HEK293 (cell line): ENCODE measurements around the gene ZNF821.

Experiments
- BCL11B ChIP-seq: fragments of 450-650 bp; formaldehyde crosslinking; IDR thresholded peaks from 2 replicates; pipeline ENCODE4 v1.5.1; 2016; ENCODE audit warnings: low read depth, missing biosample characterization, missing genetic modification characterization
- GFI1B ChIP-seq: fragments of 450-650 bp; formaldehyde crosslinking; IDR thresholded peaks from 2 replicates; pipeline ENCODE4 v1.5.1; 2016; ENCODE audit warnings: missing biosample characterization, missing genetic modification characterization
- KLF1 ChIP-seq: fragments of 450-650 bp; formaldehyde crosslinking; IDR thresholded peaks from 2 replicates; pipeline ENCODE4 v1.5.1; 2016; ENCODE audit warnings: missing biosample characterization, missing genetic modification characterization
- MZF1 ChIP-seq: fragments of 450-650 bp; formaldehyde crosslinking; IDR thresholded peaks from 2 replicates; pipeline ENCODE4 v1.5.1; 2017; ENCODE audit warnings: missing biosample characterization, missing genetic modification characterization, borderline replicate concordance
- ZNF121 ChIP-seq: fragments of 450-650 bp; formaldehyde crosslinking; IDR thresholded peaks from 2 replicates; pipeline ENCODE4 v1.5.1; 2016; ENCODE audit warnings: missing biosample characterization, missing genetic modification characterization
- ZNF133 ChIP-seq: fragments of 450-650 bp; formaldehyde crosslinking; IDR thresholded peaks from 2 replicates; pipeline ENCODE4 v1.5.1; 2016; ENCODE audit warnings: missing biosample characterization, missing genetic modification characterization
- ZNF157 ChIP-seq: fragments of 450-650 bp; formaldehyde crosslinking; IDR thresholded peaks from 2 replicates; pipeline ENCODE4 v1.5.1; 2016; ENCODE audit warnings: missing biosample characterization, missing genetic modification characterization
- ZNF16 ChIP-seq: fragments of 450-650 bp; formaldehyde crosslinking; IDR thresholded peaks from 2 replicates; pipeline ENCODE4 v1.5.1; 2016; ENCODE audit warnings: low read depth, missing biosample characterization, missing genetic modification characterization
- ZNF2 ChIP-seq: fragments of 450-650 bp; formaldehyde crosslinking; IDR thresholded peaks from 2 replicates; pipeline ENCODE4 v1.5.1; 2016; ENCODE audit warnings: missing biosample characterization, missing genetic modification characterization
- ZNF239 ChIP-seq: fragments of 450-650 bp; formaldehyde crosslinking; IDR thresholded peaks from 2 replicates; pipeline ENCODE4 v1.5.1; 2016; ENCODE audit warnings: missing biosample characterization, missing genetic modification characterization
- ZNF433 ChIP-seq: fragments of 450-650 bp; formaldehyde crosslinking; IDR thresholded peaks from 2 replicates; pipeline ENCODE4 v1.5.1; 2016; ENCODE audit warnings: missing biosample characterization, missing genetic modification characterization, low read depth
- ZNF521 ChIP-seq: fragments of 450-650 bp; formaldehyde crosslinking; IDR thresholded peaks from 2 replicates; pipeline ENCODE4 v1.5.1; 2017; ENCODE audit warnings: missing biosample characterization, mild to moderate bottlenecking, missing genetic modification characterization
- ZNF544 ChIP-seq: fragments of 450-650 bp; formaldehyde crosslinking; IDR thresholded peaks from 2 replicates; pipeline ENCODE4 v1.5.0; 2017; ENCODE audit warnings: missing biosample characterization, missing genetic modification characterization
- ZNF610 ChIP-seq: fragments of 450-650 bp; formaldehyde crosslinking; IDR thresholded peaks from 2 replicates; pipeline ENCODE4 v1.5.1; 2016; ENCODE audit warnings: missing biosample characterization, missing genetic modification characterization, borderline replicate concordance
- ZNF654 ChIP-seq: fragments of 450-650 bp; formaldehyde crosslinking; IDR thresholded peaks from 2 replicates; pipeline ENCODE4 v1.5.1; 2016; ENCODE audit warnings: low read depth, missing biosample characterization, missing genetic modification characterization
- ZNF670 ChIP-seq: fragments of 450-650 bp; formaldehyde crosslinking; IDR thresholded peaks from 2 replicates; pipeline ENCODE4 v1.5.1; 2016; ENCODE audit warnings: missing biosample characterization, missing genetic modification characterization, low read depth
- ZNF677 ChIP-seq: fragments of 450-650 bp; IDR thresholded peaks from 2 replicates; pipeline ENCODE4 v1.5.0; 2018; ENCODE audit warnings: missing biosample characterization, mild to moderate bottlenecking, missing genetic modification characterization, moderate library complexity
- ZNF747 ChIP-seq: fragments of 450-650 bp; formaldehyde crosslinking; IDR thresholded peaks from 2 replicates; pipeline ENCODE4 v1.5.1; 2016; ENCODE audit warnings: missing biosample characterization, missing genetic modification characterization
- ZNF792 ChIP-seq: fragments of 450-650 bp; formaldehyde crosslinking; IDR thresholded peaks from 2 replicates; pipeline ENCODE4 v1.5.1; 2016; ENCODE audit warnings: missing biosample characterization, missing genetic modification characterization
- TF ChIP-seq, protein P1 (sequence below): fragments of 450-650 bp; formaldehyde crosslinking; optimal IDR thresholded peaks from 2 replicates; pipeline ENCODE3; 2016; ENCODE audit warnings: missing biosample characterization, mild to moderate bottlenecking, missing genetic modification characterization
- TF ChIP-seq, protein P2 (sequence below): fragments of 450-650 bp; formaldehyde crosslinking; IDR thresholded peaks from 2 replicates; pipeline ENCODE4 v1.5.1; 2016; ENCODE audit warnings: missing biosample characterization, missing genetic modification characterization
- TF ChIP-seq, protein P3 (sequence below): fragments of 450-650 bp; formaldehyde crosslinking; IDR thresholded peaks from 2 replicates; pipeline ENCODE4 v1.5.1; 2016; ENCODE audit warnings: missing biosample characterization, missing genetic modification characterization
- TF ChIP-seq, protein P4 (sequence below): fragments of 450-650 bp; formaldehyde crosslinking; IDR thresholded peaks from 2 replicates; pipeline ENCODE4 v1.5.1; 2016; ENCODE audit warnings: missing biosample characterization, missing genetic modification characterization

The ZNF821 gene

DNA sequence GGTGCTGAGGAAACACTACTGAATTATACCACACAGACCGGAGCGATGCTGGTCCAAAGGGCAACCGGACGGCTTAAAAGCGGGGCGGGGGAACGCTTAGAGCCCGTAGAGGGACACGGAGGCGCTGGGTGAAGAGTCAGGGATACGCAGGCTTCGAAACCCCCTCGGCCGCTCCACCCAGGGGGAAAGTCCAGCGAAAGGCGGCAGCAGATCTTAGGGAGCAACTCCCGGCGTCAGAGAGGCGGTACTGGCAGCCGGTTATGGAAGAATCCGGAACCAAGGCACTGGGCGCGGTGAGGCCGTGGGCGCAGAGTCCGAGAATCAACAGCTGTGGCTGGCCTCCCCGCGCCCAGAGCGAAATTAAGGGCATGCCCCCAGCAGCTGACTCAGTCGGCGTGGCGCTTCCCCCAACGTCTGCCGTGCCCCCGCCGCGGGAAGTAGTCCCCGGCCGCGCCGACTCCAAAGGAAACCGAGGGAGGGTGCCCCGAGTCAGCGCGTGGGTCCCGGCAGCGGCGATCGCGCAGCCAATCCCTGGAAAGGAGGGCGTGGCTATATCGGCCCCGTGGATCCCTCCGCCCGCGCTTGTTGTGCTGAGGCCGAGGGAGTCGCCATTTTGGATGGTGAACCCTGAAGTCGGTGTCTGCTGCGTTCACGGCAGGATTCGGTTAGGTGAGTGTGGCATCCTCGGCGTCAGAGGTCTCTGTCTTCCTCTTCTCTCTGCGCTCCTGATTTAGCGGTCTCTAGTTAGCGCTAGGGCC lies 11.1 kb upstream of the ZNF821 start, which contains the start of gene IST1 (continued):
- TF ChIP-seq, protein P1, sequence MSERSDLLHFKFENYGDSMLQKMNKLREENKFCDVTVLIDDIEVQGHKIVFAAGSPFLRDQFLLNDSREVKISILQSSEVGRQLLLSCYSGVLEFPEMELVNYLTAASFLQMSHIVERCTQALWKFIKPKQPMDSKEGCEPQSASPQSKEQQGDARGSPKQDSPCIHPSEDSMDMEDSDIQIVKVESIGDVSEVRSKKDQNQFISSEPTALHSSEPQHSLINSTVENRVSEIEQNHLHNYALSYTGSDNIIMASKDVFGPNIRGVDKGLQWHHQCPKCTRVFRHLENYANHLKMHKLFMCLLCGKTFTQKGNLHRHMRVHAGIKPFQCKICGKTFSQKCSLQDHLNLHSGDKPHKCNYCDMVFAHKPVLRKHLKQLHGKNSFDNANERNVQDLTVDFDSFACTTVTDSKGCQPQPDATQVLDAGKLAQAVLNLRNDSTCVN (tag by site-specific recombination), result peak; percentile 85
- TF ChIP-seq KLF1 (tag by site-specific recombination) (peak; percentile 77; the same call in 1 of the 2 replicates), MZF1 (tag by site-specific recombination) (0 out of 2 replicates have a peak, but pooled peaks have one; percentile 57), ZNF677 (tag by site-specific recombination) (no peak; the same call in 1 of the 2 replicates), ZNF654 (no peak), ZNF433 (tag by site-specific recombination) (no peak), BCL11B (peak; percentile 81), ZNF121 (tag by site-specific recombination) (no peak), ZNF521 (no peak), ZNF670 (tag by site-specific recombination) (no peak), ZNF792 (tag by site-specific recombination) (peak; percentile 47; the same call in 1 of the 2 replicates), ZNF2 (0 out of 2 replicates have a peak, but pooled peaks have one; percentile 60), ZNF610 (tag by site-specific recombination) (peak; percentile 81; the same call in 1 of the 2 replicates), ZNF157 (no peak), ZNF133 (tag by site-specific recombination) (no peak), ZNF239 (no peak), ZNF544 (tag by site-specific recombination) (no peak), ZNF16 (tag by site-specific recombination) (no peak), GFI1B (tag by site-specific recombination) (0 out of 2 replicates have a peak, but pooled peaks have one; percentile 4), ZNF747 (tag by site-specific recombination) (no peak)
- TF ChIP-seq, protein P2, sequence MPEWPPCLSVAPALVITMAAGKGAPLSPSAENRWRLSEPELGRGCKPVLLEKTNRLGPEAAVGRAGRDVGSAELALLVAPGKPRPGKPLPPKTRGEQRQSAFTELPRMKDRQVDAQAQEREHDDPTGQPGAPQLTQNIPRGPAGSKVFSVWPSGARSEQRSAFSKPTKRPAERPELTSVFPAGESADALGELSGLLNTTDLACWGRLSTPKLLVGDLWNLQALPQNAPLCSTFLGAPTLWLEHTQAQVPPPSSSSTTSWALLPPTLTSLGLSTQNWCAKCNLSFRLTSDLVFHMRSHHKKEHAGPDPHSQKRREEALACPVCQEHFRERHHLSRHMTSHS, result no peak
- TF ChIP-seq, protein P3, sequence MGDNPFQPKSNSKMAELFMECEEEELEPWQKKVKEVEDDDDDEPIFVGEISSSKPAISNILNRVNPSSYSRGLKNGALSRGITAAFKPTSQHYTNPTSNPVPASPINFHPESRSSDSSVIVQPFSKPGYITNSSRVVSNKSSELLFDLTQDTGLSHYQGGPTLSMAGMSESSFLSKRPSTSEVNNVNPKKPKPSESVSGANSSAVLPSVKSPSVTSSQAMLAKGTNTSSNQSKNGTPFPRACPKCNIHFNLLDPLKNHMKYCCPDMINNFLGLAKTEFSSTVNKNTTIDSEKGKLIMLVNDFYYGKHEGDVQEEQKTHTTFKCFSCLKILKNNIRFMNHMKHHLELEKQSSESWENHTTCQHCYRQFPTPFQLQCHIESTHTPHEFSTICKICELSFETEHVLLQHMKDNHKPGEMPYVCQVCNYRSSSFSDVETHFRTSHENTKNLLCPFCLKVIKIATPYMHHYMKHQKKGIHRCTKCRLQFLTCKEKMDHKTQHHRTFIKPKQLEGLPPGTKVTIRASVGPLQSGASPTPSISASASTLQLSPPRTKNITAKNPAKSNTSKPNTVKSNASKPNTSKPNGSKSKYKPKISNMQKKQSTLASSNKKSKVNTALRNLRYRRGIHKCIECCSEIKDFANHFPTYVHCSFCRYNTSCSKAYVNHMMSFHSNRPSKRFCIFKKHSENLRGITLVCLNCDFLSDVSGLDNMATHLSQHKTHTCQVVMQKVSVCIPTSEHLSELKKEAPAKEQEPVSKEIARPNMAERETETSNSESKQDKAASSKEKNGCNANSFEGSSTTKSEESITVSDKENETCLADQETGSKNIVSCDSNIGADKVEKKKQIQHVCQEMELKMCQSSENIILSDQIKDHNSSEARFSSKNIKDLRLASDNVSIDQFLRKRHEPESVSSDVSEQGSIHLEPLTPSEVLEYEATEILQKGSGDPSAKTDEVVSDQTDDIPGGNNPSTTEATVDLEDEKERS, result no peak
- TF ChIP-seq, protein P4, sequence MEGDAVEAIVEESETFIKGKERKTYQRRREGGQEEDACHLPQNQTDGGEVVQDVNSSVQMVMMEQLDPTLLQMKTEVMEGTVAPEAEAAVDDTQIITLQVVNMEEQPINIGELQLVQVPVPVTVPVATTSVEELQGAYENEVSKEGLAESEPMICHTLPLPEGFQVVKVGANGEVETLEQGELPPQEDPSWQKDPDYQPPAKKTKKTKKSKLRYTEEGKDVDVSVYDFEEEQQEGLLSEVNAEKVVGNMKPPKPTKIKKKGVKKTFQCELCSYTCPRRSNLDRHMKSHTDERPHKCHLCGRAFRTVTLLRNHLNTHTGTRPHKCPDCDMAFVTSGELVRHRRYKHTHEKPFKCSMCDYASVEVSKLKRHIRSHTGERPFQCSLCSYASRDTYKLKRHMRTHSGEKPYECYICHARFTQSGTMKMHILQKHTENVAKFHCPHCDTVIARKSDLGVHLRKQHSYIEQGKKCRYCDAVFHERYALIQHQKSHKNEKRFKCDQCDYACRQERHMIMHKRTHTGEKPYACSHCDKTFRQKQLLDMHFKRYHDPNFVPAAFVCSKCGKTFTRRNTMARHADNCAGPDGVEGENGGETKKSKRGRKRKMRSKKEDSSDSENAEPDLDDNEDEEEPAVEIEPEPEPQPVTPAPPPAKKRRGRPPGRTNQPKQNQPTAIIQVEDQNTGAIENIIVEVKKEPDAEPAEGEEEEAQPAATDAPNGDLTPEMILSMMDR, result no peak; the same call in 1 of the 2 replicates
- TF ChIP-seq, all 188 proteins: peak for 91
